B cell (primary cell): ENCODE results near the gene PARD6G. TPM values are rescaled to one million over a fixed set of nuclear protein-coding genes. Genes with fewer than 3 reads are reported as not detected.

Experiments
- ATAC-seq: fragments of 200-7000 bp; cut with Tn5 transposase; one replicate; pipeline ENCODE4 v1.10.0; 2021; ENCODE audit warnings: low read depth, mild to moderate bottlenecking, moderate number of reproducible peaks, moderate library complexity
- CTCF ChIA-PET: fragments of 350-600 bp; sonication (Branson Sonifier 250); formaldehyde crosslinking; loops from one replicate; lab custom pipeline; 2021; ENCODE audit warnings: antibody characterized with exemption, inconsistent platforms; lab: Charles Lee
- POLR2A ChIA-PET: fragments of 350-600 bp; sonication (Branson Sonifier 250); formaldehyde crosslinking; loops from one replicate; lab custom pipeline; 2021; ENCODE audit warnings: antibody characterized with exemption; lab: Charles Lee
- DNase-seq: peaks from one replicate; pipeline ENCODE4 v3.0.0; 2013
- H2AFZ ChIP-seq: 2 replicates; pipeline ENCODE4 v1.6.1; 2012; ENCODE audit warnings: mild to moderate bottlenecking, low read depth, low read length; ENCODE audit not compliant: insufficient read depth, poor library complexity, severe bottlenecking
- H3K27ac ChIP-seq, 2 donors: 1 replicate in 1 of 2; 2 replicates in 1 of 2; pipeline ENCODE4 v1.5.1; 2012 to 2013; ENCODE audit warnings: low read length in 2 of 2, mild to moderate bottlenecking in 2 of 2, moderate library complexity in 1 of 2
- H3K27me3 ChIP-seq, 4 experiments: fragments of 200-600 bp in 1 of 4; sonication (generic) in 1 of 4; replicated peaks in 1 of 4; 1 replicate in 2 of 4; 2 replicates in 2 of 4; pipeline versions ENCODE4 v1.6.1 to v1.7.0; 2013 to 2016; ENCODE audit warnings: low read length in 3 of 4, mild to moderate bottlenecking in 2 of 4, mixed read lengths in 1 of 4, moderate library complexity in 1 of 4; ENCODE audit not compliant: insufficient read depth in 4 of 4, control insufficient read depth in 3 of 4; ENCODE audit errors: control extremely low read depth in 1 of 4
- H3K36me3 ChIP-seq, 2 experiments: replicated peaks in 1 of 2; 1 replicate in 1 of 2; 2 replicates in 1 of 2; pipeline versions ENCODE4 v1.6.1 to v1.7.1; 2013; ENCODE audit warnings: low read length in 1 of 2; ENCODE audit not compliant: insufficient read depth in 2 of 2, control insufficient read depth in 1 of 2; ENCODE audit errors: control extremely low read depth in 1 of 2, extremely low read depth in 1 of 2
- H3K4me1 ChIP-seq, 2 donors: fragments of 200-600 bp in 1 of 2; sonication (generic) in 1 of 2; 1 replicate in 1 of 2; 2 replicates in 1 of 2; pipeline versions ENCODE4 v1.5.1 to v1.6.1; 2013 to 2017; ENCODE audit warnings: low read length in 2 of 2; ENCODE audit not compliant: control insufficient read depth in 2 of 2, insufficient read depth in 2 of 2
- H3K4me2 ChIP-seq: replicated peaks from 2 replicates; pipeline ENCODE3; 2012; ENCODE audit warnings: mild to moderate bottlenecking, low read depth, low read length; ENCODE audit not compliant: poor library complexity, severe bottlenecking
- H3K4me3 ChIP-seq, 5 experiments: fragments of 200-600 bp in 1 of 5; sonication (generic) in 1 of 5; 1 replicate in 3 of 5; 2 replicates in 2 of 5; pipeline versions ENCODE4 v1.5.1 to v1.7.0; 2011 to 2016; ENCODE audit warnings: low read length in 4 of 5, mild to moderate bottlenecking in 4 of 5, low read depth in 2 of 5, control low read depth in 1 of 5, moderate library complexity in 1 of 5; ENCODE audit not compliant: insufficient read depth in 1 of 5; ENCODE audit errors: control extremely low read depth in 1 of 5, extremely low read depth in 1 of 5
- H3K79me2 ChIP-seq: fragments of 200-600 bp; sonication (generic); one replicate; pipeline ENCODE4 v1.6.0; 2016; ENCODE audit warnings: low read length; ENCODE audit not compliant: control insufficient read depth, insufficient read depth
- H3K9ac ChIP-seq: fragments of 200-600 bp; sonication (generic); 2 replicates; pipeline ENCODE4 v1.6.1; 2017; ENCODE audit warnings: mild to moderate bottlenecking, low read length, moderate library complexity
- H3K9me3 ChIP-seq, 3 donors: one replicate each; pipeline versions ENCODE4 v1.6.1 to v1.7.1; 2013; ENCODE audit warnings: low read length in 2 of 3; ENCODE audit not compliant: control insufficient read depth in 2 of 3, insufficient read depth in 1 of 3; ENCODE audit errors: control extremely low read depth in 1 of 3
- H4K20me1 ChIP-seq: 2 replicates; pipeline ENCODE4 v1.6.0; 2012; ENCODE audit warnings: mild to moderate bottlenecking, low read length; ENCODE audit not compliant: insufficient read depth, control insufficient read depth, poor library complexity, severe bottlenecking
- H3K27ac Mint-ChIP-seq: one replicate; pipeline ENCODE4 v1.8.0; 2021; ENCODE audit warnings: mixed read lengths
- H3K27me3 Mint-ChIP-seq: one replicate; pipeline ENCODE4 v1.8.0; 2021; ENCODE audit warnings: mixed read lengths
- H3K4me1 Mint-ChIP-seq: one replicate; pipeline ENCODE4 v1.8.0; 2021; ENCODE audit warnings: mixed read lengths
- H3K4me3 Mint-ChIP-seq: one replicate; pipeline ENCODE4 v1.8.0; 2021; ENCODE audit warnings: mixed read lengths
- H3K9me3 Mint-ChIP-seq: one replicate; pipeline ENCODE4 v1.8.0; 2022; ENCODE audit warnings: mixed read lengths; ENCODE audit not compliant: insufficient read depth
- EZH2 ChIP-seq: IDR thresholded peaks from 2 replicates; pipeline ENCODE4 v1.6.1; 2012; ENCODE audit warnings: borderline replicate concordance, low read depth, mild to moderate bottlenecking, moderate library complexity, low read length; ENCODE audit not compliant: insufficient read depth, poor library complexity, severe bottlenecking
- WGBS: methylation state at CpG from one replicate; pipeline ENCODE4 v1.1.5; 2013; ENCODE audit warnings: missing lambda C conversion rate; ENCODE audit not compliant: insufficient coverage; 5-methylcytosine and 5-hydroxymethylcytosine counted together
- intact Hi-C: fragments of 100-400 bp; cut with micrococcal nuclease; formaldehyde crosslinking; loops from one replicate; pipeline ENCODE4 v1.10.0; 2022
- polyA plus RNA-seq: library from polyadenylated mRNA; depleted of rRNA; stranded (reverse); fragments of >200 nt; gene quantifications from 2 replicates; pipeline ENCODE4 v1.2.3, GENCODE V29; 2012
- total RNA-seq, 2 donors: library from RNA; stranded (reverse); fragments of 120-200 nt in 1 of 2; gene quantifications; 1 replicate in 1 of 2; 2 replicates in 1 of 2; pipeline versions ENCODE4 v1.2.3 to v1.2.4, GENCODE V29; 2013 to 2022
- TF ChIP-seq, protein P1 (sequence below): fragments of 200-600 bp; IDR thresholded peaks from one replicate; pipeline ENCODE4 v1.8.0; 2022; ENCODE audit warnings: antibody characterized with exemption, mild to moderate bottlenecking

PARD6G gene
- total and polyA plus RNA-seq, 2 donors (not counting 1 experiment from before 2014, with no cell fraction given), result not detected

DNA sequence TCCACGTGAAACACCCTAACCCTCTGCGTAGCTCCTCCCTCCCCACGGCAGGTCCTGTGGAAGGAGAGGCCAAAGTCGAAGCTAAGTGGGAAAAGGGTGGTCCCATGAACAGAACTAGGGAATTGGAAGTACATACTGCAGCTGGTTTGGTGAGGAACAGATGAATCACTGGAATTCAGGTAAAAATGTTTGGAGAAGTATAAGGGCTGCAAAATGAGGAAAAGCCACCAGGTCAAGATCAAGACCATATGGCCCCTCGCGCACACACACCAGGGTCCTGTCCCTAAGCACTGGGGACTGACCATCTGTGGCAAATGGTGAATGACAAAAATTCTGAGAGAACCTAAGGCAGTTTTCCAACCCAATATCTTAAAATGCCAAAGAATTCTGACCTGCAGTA lies 3.1 kb downstream of the PARD6G start:
- CTCF ChIA-PET, result no interaction called here
- no peak for DNase-seq
- H3K79me2 ChIP-seq, result no peaks in the 10 kb centered on the region

GRCh38 chr18:80243204-80243603 lies 4.1 kb downstream of the PARD6G start:
- H3K9me3 Mint-ChIP-seq, result no peaks in the 10 kb centered on the region
- TF ChIP-seq, protein P1, sequence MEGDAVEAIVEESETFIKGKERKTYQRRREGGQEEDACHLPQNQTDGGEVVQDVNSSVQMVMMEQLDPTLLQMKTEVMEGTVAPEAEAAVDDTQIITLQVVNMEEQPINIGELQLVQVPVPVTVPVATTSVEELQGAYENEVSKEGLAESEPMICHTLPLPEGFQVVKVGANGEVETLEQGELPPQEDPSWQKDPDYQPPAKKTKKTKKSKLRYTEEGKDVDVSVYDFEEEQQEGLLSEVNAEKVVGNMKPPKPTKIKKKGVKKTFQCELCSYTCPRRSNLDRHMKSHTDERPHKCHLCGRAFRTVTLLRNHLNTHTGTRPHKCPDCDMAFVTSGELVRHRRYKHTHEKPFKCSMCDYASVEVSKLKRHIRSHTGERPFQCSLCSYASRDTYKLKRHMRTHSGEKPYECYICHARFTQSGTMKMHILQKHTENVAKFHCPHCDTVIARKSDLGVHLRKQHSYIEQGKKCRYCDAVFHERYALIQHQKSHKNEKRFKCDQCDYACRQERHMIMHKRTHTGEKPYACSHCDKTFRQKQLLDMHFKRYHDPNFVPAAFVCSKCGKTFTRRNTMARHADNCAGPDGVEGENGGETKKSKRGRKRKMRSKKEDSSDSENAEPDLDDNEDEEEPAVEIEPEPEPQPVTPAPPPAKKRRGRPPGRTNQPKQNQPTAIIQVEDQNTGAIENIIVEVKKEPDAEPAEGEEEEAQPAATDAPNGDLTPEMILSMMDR, result no peak
- no peak for TF ChIP-seq EZH2
- CTCF ChIA-PET, result no interaction called here
- peaks cover 10% of the 10 kb centered on the region for H3K4me1 Mint-ChIP-seq
- H3K27me3 ChIP-seq, result peaks cover 0 to 44% (median 14%) of the 10 kb centered on the region in 4 experiments
- no peaks in the 10 kb centered on the region for H3K79me2 ChIP-seq
- H3K27ac ChIP-seq, result no peak overlapping the region
- H3K36me3 ChIP-seq, result no peaks in the 10 kb centered on the region
- DNase-seq (no peak), ATAC-seq (no peak)
- peaks cover 8 to 10% of the 10 kb centered on the region in 2 donors for H3K4me1 ChIP-seq
- 100% methylated on average over 4 of the region's 5 CpGs for WGBS
- H3K4me3 Mint-ChIP-seq, result no peak overlapping the region
- intact Hi-C loops, result no loop called here
- no peak overlapping the region for H3K4me3 ChIP-seq
- peaks cover 0 to 14% (median 0%) of the 10 kb centered on the region in 3 donors for H3K9me3 ChIP-seq
- H4K20me1 ChIP-seq, result no peaks in the 10 kb centered on the region
- H3K27ac Mint-ChIP-seq, result no peak overlapping the region
- H3K9ac ChIP-seq, result no peak overlapping the region
- H3K27me3 Mint-ChIP-seq, result peaks cover 52% of the 10 kb centered on the region
- POLR2A ChIA-PET, result no interaction called here
- H3K4me2 ChIP-seq, result no peak overlapping the region
- no peak overlapping the region for H2AFZ ChIP-seq

More for the DNA sequence above, 3.1 kb downstream of the PARD6G start:
- Mint-ChIP-seq H3K27ac (no peak overlapping the region), H3K4me3 (no peak overlapping the region), H3K9me3 (no peaks in the 10 kb centered on the region), H3K27me3 (peaks cover 59% of the 10 kb centered on the region), H3K4me1 (peaks cover 10% of the 10 kb centered on the region)
- H3K36me3 ChIP-seq, result no peaks in the 10 kb centered on the region
- H2AFZ ChIP-seq, result no peak overlapping the region
- no peak for TF ChIP-seq EZH2
- TF ChIP-seq, protein P1, result no peak
- H3K27ac ChIP-seq, result no peak overlapping the region
- peaks cover 0 to 8% (median 0%) of the 10 kb centered on the region in 3 donors for H3K9me3 ChIP-seq
- 96% methylated on average over 3 of the region's 6 CpGs for WGBS
- H3K9ac ChIP-seq, result no peak overlapping the region
- no peak overlapping the region for H3K4me3 ChIP-seq
- intact Hi-C loops, result no loop called here
- no peak for ATAC-seq
- H3K4me1 ChIP-seq, result peaks cover 8 to 10% of the 10 kb centered on the region in 2 donors
- no peak overlapping the region for H3K4me2 ChIP-seq
- H3K27me3 ChIP-seq, result peaks cover 0 to 44% (median 14%) of the 10 kb centered on the region in 4 experiments
- POLR2A ChIA-PET, result no interaction called here
- H4K20me1 ChIP-seq, result no peaks in the 10 kb centered on the region
